Pons (tissue), 1 donor: Measurements from ENCODE around the gene WNK2.
"Not testable (repeated sequence)": the region's sequence is repeated elsewhere in the genome, so short reads cannot be mapped to it uniquely, and the experiment has no call there.

ENCODE experiments used
- DNase-seq: peaks from one replicate; pipeline ENCODE4 v3.0.0-alpha.2; 2016; ENCODE audit warnings: low spot score

Gene WNK2

GRCh38 chr9:93307468-93308157 lies 123.7 kb downstream of the WNK2 start:
- DNase-seq: no peak

DNA sequence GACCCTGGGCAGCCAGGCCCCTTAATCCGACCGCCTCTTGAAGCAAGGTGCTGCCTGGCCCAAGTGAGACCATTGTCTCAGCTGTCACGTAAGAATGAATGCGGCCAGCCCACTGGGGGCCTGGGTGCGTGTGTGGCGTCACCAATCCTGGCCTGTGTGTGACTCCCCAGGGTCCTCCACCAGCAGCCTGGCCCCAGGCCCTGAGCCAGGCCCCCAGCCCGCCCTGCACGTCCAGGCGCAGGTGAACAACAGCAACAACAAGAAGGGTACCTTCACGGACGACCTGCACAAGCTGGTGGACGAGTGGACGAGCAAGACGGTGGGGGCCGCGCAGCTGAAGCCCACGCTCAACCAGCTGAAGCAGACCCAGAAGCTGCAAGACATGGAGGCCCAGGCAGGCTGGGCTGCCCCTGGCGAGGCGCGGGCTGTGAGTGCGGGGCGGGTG lies 124.2 kb downstream of the WNK2 start:
- DNase-seq: no peak

DNA sequence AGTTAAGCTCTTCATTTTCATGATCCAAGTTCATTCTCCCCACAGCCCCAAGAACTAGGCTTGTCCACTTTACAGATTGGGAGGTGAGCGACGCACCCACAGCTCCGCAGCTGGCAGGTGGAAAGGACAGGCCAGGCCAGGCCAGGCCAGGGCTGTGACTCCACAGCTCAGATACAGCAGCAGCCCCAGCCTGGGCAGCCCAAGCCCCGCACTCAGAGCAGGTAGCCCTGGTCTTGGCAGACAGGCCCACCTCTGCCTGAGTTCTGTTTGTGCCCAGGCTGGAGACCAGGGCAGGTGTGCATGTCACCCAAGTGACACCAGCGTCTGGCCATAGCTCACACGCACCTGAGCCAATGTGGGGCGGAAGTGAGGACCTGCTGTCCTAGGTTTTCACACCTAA lies 124.7 kb downstream of the WNK2 start:
- DNase-seq: no peak

DNA sequence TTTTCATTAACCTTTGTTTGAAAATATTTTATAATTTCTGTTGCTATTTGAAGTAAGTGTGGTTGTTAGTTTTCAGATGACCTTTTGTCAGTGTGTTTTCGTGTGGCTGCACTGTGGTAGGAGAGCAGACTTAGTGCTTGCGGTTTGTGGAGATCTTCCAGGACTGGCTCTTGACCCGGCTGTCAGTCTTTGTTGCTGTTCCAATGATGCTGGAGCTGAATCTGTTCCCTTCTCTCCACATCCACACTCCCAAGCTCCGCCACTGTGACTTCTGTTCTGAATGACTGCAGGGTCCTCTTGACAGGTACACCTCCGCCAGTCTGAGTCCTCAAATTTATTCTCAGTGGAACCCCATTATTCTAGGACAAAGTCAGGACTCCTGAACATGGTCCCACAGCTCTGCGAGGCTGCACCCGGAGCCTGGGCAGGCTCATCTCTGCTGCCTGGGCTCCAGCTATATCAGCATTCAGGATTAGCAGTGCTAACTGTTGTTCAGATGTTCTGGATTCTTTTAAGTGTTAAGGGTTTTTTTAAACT lies 126.0 kb downstream of the WNK2 start:
- DNase-seq: no peak

- no peak for DNase-seq
Observed at GRCh38 chr9:93315118-93315517, 131.2 kb downstream of the WNK2 start.

GRCh38 chr9:93315960-93316359 lies 132.0 kb downstream of the WNK2 start:
- no peak for DNase-seq

- no peak for DNase-seq
Observed at GRCh38 chr9:93316726-93317494, 133.0 kb downstream of the WNK2 start.

GRCh38 chr9:93317495-93318094 lies 133.7 kb downstream of the WNK2 start:
- DNase-seq: no peak

DNA sequence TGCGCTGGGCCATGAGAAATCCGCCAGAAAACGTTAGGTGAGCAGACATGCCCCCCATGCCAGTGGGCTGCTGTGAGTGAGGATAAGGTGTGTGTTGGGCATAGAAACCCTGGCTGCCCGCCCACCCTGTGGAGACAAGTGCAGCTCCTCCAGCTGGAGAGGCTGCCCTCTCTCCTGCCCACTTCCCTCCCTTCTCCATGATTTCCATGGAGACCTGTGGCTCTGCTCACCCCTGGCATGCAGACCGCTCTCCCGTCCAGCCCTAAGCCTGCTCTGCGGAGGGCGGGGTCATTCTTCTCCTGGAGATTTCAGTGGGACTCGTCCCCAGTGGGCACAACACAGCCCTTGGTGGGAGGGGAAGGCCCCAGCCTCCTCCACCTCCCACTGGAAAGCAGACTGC lies 134.5 kb downstream of the WNK2 start:
- no peak for DNase-seq

- no peak for DNase-seq
Observed at GRCh38 chr9:93319301-93319991, 135.5 kb downstream of the WNK2 start.

GRCh38 chr9:93319992-93320500 lies 136.1 kb downstream of the WNK2 start:
- no peak for DNase-seq

- DNase-seq: no peak
Observed at GRCh38 chr9:93320591-93321219, 136.8 kb downstream of the WNK2 start.

GRCh38 chr9:93321220-93321610 lies 137.3 kb downstream of the WNK2 start:
- no peak for DNase-seq

GRCh38 chr9:93323446-93323954 lies 139.6 kb downstream of the WNK2 start:
- not testable (repeated sequence) for DNase-seq

- no peak for DNase-seq
Observed at GRCh38 chr9:93324191-93324834, 140.4 kb downstream of the WNK2 start.

DNA sequence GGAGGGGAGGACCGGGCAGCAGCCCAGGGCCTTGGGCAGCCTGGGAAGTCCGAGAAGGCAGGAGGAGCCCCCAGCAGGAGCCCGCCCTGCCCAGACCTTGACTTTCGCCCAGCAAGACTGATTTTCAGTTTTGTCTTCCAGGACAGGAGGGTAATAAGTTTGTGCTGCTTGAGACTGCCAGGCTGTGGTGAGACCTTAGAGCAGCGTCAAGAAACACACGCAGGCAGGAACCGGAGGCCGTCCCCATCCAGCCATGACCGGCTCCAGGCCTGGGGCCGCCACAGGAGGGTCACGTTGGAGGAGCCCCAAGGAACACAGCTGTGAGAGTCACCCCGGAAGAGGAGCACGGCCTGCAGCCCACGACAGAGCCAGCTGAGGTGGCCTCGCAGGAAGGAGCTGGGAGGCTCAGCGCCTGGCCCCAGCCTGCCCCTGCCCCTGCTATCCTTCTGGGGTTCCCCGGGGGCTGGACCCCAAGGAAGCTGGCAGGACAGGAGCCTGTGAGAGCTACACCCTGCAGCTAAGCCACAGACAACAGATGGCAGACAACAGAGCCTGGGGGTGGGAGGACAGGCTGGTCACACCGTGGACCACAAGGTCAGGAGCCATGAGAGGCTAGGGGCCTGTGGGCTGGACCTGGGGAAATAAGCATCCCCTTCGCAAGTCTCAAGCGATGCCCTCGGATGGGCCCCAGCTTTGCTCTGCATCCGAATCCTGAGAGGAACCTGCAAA lies 141.5 kb downstream of the WNK2 start:
- DNase-seq: no peak

DNA sequence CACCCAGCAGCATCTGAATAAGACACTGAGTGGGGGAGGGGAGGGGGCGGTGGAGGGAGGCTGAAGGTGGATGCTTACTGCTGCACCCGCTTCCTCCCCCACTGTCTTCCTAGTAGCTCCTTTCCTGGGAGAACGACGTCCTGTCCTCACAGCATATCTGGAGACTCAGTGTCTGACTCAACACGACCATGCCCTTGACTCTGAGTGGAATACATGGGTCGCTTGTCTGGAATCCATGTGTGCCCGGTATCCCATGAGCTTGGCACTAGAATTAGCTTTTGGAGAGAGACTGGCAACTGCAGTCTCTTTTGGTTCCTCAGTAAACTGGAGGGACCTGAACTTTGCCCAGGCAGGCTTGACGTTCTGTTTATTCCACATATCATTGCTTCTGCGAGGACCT lies 142.1 kb downstream of the WNK2 start:
- no peak for DNase-seq

GRCh38 chr9:93326654-93327053 lies 142.7 kb downstream of the WNK2 start:
- DNase-seq: no peak

GRCh38 chr9:93329629-93330280 lies 145.8 kb downstream of the WNK2 start:
- DNase-seq: no peak

DNA sequence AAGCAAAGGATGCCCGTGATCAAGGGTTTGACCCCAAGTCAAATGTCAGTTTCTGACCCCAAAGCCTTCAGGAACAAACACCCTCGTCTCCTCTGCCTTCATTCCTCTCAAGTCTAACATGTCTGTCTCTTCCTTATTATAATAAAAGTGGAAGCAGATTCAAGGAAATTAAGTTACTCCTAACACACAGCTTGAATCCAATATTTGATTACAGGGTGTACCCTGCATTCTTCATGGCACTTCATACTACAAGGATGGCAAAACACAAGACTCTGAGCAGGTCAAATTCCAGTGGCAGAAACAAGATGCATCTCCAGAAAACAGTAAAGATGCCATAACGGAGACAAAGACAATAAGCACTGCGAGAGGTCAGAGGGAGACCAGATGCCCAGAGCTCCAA lies 148.4 kb downstream of the WNK2 start:
- DNase-seq: no peak
